GM12801 (cell line): ENCODE results near the gene SPAG6.

Experiments
- CTCF ChIP-seq: IDR thresholded peaks from one replicate; pipeline ENCODE4 v1.5.1; 2011; ENCODE audit warnings: control low read depth; ENCODE audit not compliant: insufficient read length; ENCODE audit errors: extremely low read depth

Gene SPAG6

GRCh38 chr10:22427101-22427500 lies 81.8 kb downstream of the SPAG6 start:
- TF ChIP-seq CTCF, result no peak

GRCh38 chr10:22427890-22428571 lies 82.7 kb downstream of the SPAG6 start:
- no peak for TF ChIP-seq CTCF

- no peak for TF ChIP-seq CTCF
Measured at GRCh38 chr10:22429146-22429545, 83.8 kb downstream of the SPAG6 start.

GRCh38 chr10:22429981-22430421 lies 84.7 kb downstream of the SPAG6 start:
- no peak for TF ChIP-seq CTCF

- no peak for TF ChIP-seq CTCF
Measured at GRCh38 chr10:22433875-22434274, 88.6 kb downstream of the SPAG6 start.

GRCh38 chr10:22434521-22434920 lies 89.2 kb downstream of the SPAG6 start:
- no peak for TF ChIP-seq CTCF

- TF ChIP-seq CTCF, result no peak
Measured at GRCh38 chr10:22435650-22436049, 90.4 kb downstream of the SPAG6 start.

GRCh38 chr10:22436526-22436892 lies 91.2 kb downstream of the SPAG6 start:
- no peak for TF ChIP-seq CTCF
